SHP77 (cell line): Measurements from ENCODE around the gene TTC28.
"Not testable (repeated sequence)": the region's sequence is repeated elsewhere in the genome, so short reads cannot be mapped to it uniquely, and the experiment has no call there.

Experiments used
- DNase-seq, 2 experiments: peaks; one replicate each; lab custom pipeline; 2025; lab: John Stamatoyannopoulos, UW

The TTC28 gene

GRCh38 chr22:28481725-28482124, 197.9 kb downstream of the TTC28 start:
- no peak for DNase-seq

- no peak for DNase-seq
Measured at GRCh38 chr22:28480000-28480715, 199.5 kb downstream of the TTC28 start.

GRCh38 chr22:28478564-28478963, 201.1 kb downstream of the TTC28 start:
- DNase-seq: no peak

GRCh38 chr22:28477556-28477955, 202.1 kb downstream of the TTC28 start:
- no peak for DNase-seq

- DNase-seq: no peak
Measured at GRCh38 chr22:28474330-28474729, 205.3 kb downstream of the TTC28 start.

- no peak for DNase-seq
Measured at GRCh38 chr22:28473258-28473657, 206.4 kb downstream of the TTC28 start.

GRCh38 chr22:28467055-28467454, 212.6 kb downstream of the TTC28 start:
- DNase-seq: not testable (repeated sequence)

- no peak for DNase-seq
Measured at GRCh38 chr22:28466399-28466798, 213.2 kb downstream of the TTC28 start.

GRCh38 chr22:28465841-28466240, 213.8 kb downstream of the TTC28 start:
- no peak for DNase-seq

- no peak for DNase-seq
Measured at GRCh38 chr22:28464127-28464526, 215.5 kb downstream of the TTC28 start.

GRCh38 chr22:28463408-28463807, 216.2 kb downstream of the TTC28 start:
- not testable (repeated sequence) for DNase-seq

GRCh38 chr22:28462901-28463300, 216.7 kb downstream of the TTC28 start:
- no peak for DNase-seq

- no peak for DNase-seq
Measured at GRCh38 chr22:28462041-28462440, 217.6 kb downstream of the TTC28 start.

- no peak for DNase-seq
Measured at GRCh38 chr22:28454431-28455064, 225.1 kb downstream of the TTC28 start.

- no peak for DNase-seq
Measured at GRCh38 chr22:28450109-28450508, 229.5 kb downstream of the TTC28 start.

- DNase-seq: no peak
Measured at GRCh38 chr22:28449041-28449440, 230.6 kb downstream of the TTC28 start.

- DNase-seq: no peak
Measured at GRCh38 chr22:28448625-28449024, 231.0 kb downstream of the TTC28 start.

- no peak for DNase-seq
Measured at GRCh38 chr22:28444659-28445058, 235.0 kb downstream of the TTC28 start.

GRCh38 chr22:28443526-28443876, 236.1 kb downstream of the TTC28 start:
- no peak for DNase-seq

- no peak for DNase-seq
Measured at GRCh38 chr22:28442711-28443525, 236.7 kb downstream of the TTC28 start.

- no peak for DNase-seq
Measured at GRCh38 chr22:28442264-28442710, 237.4 kb downstream of the TTC28 start.

- no peak for DNase-seq
Measured at GRCh38 chr22:28441720-28442263, 237.8 kb downstream of the TTC28 start.
